NCI-H82 (cell line): ENCODE measurements around the gene SST.

Source experiments
- DNase-seq: peaks from one replicate; lab custom pipeline; 2025; lab: John Stamatoyannopoulos, UW

Gene SST

DNA sequence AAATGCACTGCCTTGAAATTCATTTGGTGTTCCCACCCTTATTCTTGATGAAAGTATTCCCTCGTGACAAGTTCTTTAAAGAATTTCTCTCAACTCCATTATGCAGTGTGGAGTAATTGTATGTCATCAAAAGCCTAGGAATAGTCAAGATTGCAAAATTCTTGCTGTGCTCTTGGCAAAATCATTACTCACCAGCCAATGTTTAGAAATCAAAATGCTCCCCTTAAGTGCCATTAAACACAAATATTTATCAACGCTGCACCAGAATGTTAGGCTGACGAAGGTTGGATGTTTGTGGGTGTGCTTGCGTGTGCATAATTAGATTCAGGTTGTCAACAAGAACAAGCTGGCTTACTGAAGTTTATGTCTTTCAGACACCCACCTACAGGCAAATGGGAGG, 40.5 kb downstream of the SST start:
- DNase-seq = no peak

DNA sequence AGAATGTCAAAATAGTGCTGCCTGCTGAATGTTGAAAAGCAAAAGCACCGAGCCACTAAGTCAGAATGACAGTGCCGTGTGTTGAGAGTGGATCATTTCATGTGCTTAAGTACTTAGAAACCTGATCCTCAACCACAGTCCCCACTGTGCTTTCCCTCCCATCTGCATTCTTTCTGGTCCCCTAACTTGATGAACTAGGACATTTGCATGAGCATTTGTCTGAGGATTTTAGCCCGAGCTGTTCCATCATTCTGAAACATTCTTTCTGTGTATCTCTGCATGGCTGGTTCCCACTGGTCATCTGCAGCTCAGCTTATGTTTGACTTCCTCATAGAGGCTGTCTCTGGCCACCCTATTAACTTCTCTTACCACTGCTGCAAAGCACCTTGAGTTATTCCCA, 42.0 kb downstream of the SST start:
- peak; percentile 86 for DNase-seq

GRCh38 chr3:187626581-187626980, 43.6 kb downstream of the SST start:
- no peak for DNase-seq

GRCh38 chr3:187624588-187624987, 45.6 kb downstream of the SST start:
- DNase-seq = no peak

- no peak for DNase-seq
Measured at GRCh38 chr3:187623285-187623814, 46.8 kb downstream of the SST start.

GRCh38 chr3:187621881-187622280, 48.3 kb downstream of the SST start:
- DNase-seq = peak; percentile 83

DNA sequence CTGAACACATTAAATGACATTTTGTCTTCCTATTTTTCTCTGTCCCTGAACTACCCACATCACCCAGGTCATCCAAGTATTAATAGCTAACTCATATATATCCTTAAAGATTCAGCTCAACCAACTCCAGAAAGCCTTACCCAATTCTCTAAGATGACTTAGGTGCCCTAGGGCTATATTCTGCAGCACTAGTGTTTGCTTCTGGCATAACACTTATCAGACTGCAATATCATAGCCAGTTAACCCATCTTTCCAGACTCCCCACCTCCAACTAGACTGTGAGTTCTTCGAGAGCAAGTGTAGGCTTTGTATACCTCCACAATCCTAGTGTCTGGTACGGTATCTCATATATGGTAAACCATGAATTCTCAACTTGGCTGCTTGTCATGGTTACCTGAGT, 50.7 kb downstream of the SST start:
- DNase-seq = no peak
